Measurements from ENCODE around the gene FAM83F.

The FAM83F gene

GRCh38 chr22:39994041-39994565, 651 bp upstream of the FAM83F start:
- DNase-seq (ENCODE audit: low spot score): no peak

DNA sequence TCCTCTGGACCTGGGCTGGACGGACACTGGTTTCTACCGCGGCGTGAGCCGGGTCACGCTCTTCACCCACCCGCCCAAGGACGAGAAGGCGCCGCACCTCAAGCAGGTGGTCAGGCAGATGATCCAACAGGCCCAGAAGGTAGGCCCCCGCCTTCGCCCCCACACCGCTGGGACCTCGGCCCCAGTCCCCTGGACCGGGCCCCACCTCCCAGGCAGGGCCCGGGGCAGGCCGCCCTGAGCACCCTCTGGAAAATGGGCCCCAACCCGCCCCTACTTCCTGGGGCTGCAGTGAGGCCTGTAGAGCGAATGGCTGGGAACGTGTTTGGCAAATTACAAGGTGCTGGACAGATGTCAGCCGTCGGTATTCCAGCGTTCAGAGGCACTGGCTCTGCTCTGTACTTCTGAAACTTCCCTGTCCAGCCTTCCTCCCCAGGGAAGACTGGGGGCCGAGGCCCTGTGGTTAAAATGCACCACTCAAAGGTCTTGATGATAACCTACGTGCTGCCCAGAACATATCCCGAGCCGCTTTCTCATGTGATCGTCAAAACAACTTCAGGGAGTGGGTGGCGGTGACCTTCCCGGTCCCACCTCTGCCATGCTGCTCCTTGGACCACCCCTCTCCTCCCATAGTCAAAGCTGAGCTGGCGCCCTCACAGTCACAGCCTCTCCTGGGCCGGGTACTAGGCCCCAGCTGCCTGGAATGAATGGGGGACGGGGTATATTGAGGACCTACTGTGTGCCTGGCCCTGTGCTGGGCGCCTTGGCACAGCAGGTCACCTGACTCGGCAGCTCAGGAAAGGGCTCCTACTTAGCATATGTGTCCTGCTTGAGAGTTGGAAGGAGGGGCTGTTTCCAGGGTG, 869 bp downstream of the FAM83F start:
- DNase-seq (ENCODE audit: low spot score): no peak

GRCh38 chr22:39996732-39997131, 2.0 kb downstream of the FAM83F start:
- no peak for DNase-seq (ENCODE audit: low spot score)

- DNase-seq (ENCODE audit: low spot score): no peak
Measured at GRCh38 chr22:39997421-39997820, 2.7 kb downstream of the FAM83F start.

GRCh38 chr22:39997939-39998726, 3.4 kb downstream of the FAM83F start:
- no peak for DNase-seq (ENCODE audit: low spot score)

DNA sequence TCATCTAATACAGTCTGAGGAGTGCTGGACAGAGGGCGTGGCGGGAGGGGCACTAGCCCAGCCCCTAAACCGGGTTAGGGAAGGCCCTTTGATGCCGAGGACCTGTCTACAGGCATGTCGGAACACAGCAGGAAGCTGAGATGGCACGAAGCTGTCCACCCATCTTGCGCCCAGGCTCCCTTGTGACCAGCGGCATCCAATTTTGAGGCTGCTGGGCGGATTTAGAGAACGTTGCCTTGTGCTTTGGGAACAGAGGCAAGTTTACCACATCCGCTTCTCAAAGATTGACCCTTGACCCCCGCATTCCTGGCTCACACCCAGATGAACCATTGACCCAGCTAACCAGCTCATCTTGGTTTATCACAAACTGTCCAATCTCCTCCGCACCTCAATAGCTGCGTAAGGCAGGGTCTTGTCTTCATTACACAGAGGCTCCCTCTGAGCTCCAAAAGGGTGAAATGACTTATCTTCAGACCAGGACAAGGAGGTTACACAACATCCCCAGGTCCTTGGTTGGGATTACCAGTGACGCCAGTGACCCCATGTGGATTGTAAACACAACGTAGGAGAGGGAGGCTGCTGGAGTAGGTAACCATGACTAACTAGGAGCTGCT, 4.5 kb downstream of the FAM83F start:
- DNase-seq (ENCODE audit: low spot score): peak; percentile 63

- no peak for DNase-seq (ENCODE audit: low spot score)
Measured at GRCh38 chr22:40000171-40000570, 5.4 kb downstream of the FAM83F start.

GRCh38 chr22:40001106-40001505, 6.4 kb downstream of the FAM83F start:
- no peak for DNase-seq (ENCODE audit: low spot score)

GRCh38 chr22:40001800-40002577, 7.2 kb downstream of the FAM83F start:
- peak; percentile 48 for DNase-seq (ENCODE audit: low spot score)

DNA sequence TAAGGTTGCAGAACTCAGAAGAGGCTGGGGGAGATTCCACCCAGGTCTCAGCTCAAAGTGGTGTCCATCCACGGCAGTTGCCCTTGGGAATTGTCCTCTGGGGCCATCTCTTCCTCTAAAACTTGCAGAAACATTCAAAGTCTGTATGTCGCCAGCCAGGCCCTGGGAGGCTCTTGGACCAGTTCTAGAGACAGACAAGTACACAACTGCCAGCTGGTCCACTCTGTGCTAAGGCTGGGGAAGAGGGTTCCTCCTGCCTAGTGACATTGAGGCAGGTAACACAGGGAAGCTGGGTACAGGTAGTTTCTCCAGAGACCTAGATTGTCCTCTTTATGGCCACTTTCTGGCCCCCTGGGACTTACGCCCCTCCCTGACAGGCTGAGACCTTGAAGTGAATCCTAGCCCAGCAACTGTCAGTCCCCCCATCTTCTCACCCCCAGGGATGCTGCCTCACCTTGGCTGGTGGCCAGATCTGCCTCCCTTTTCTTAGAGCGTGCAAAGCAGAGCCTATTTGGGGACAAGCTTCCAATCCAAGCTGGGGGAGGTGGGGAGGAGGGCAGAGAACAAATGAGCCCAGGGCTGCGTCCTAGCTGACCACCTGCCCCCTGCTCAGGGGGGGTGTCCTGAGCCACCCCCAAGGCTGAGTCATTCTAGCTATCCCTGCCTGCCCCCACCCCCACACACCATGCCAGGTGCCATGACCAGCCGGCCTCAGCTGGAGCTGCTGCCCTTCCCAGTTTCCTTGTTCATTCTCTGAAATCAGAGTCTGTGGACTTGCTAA, 8.4 kb downstream of the FAM83F start:
- no peak for DNase-seq (ENCODE audit: low spot score)

DNA sequence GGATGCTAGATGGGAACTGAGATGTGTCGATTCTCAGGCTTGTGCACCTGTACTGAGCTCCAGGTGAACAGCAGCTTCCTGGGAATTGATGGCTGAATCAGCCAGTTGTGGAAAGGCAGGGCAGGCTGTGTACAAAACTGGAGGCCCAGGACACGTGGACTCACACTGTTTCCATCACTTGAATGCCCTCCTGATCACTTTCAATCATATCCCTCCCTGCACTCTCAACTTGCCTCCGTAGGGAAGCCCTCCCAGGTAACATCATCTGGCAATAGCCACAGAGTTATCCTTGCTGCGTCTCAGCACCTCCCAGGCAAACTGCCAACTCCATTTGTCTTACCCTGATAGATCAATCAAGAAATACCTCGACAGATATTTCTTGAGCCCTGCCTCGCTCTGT, 10.1 kb downstream of the FAM83F start:
- DNase-seq (ENCODE audit: low spot score): no peak

GRCh38 chr22:40006641-40007040, 11.9 kb downstream of the FAM83F start:
- DNase-seq (ENCODE audit: low spot score): no peak

DNA sequence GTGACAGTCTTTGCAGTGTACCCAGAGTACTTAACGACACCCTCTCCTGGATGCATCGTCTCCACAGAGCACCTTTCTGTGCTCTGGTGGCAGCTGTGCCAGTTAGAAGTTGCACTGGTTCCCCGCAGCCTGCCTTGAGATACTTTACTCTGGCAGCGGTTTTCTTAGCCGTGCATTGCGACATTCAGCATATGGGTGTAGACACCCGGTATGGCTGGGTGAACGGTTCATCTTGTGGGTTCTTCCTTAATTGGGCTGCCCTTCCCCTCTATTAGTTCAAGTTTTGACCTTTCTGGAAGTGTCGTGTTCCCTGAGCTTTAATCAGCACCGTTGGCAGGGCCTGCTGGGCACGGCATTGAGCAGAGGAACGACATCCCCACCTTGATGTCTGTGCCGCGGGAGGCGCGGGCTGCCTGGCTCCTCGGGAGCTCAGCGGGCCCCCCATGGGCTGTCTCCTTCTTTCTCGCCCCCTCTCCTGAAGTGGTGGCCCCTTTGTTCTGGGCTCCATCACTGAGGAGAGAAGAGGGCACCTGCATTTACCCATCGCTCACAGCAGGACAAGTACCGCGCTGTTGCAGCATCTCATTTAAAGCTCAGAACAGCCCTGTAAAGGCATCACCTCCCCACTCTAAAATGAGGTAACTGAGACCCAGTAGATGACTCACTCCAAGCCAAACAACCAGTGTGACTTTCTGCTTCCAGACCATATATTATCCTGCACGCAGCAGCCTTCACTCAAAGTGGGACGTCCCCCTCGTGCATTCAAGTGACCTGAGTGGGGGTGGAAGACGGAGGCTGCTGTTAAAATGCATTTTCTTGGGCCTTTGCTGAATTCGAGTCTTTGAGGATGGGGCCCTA, 13.3 kb downstream of the FAM83F start:
- DNase-seq (ENCODE audit: low spot score): no peak

DNA sequence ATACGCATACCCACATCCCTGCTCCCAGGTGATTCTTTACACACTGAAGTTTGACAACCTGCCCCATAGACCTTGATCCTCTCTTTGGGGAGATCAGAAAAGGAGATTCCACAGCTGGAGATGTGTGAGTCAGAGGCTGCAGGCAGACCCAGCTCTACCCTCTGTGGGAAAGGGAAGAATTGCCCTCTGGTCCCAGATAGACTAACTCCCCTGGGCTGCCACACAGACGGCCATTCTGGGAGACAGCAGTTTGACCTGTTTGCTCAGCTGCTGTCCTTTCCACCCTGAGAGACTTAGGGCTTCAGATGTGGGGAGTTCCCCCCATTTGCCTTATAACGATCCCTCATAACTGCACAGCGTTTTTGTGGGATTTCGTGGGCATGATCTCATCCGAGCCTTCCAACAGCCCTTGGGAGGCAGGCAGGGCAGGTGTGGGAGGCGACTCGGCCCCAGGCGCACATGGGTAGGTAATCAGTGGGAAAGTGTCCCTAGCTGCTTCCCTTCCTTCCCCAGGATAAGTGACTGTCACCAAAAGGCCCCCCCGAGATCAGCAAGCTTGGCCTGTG, 14.1 kb downstream of the FAM83F start:
- DNase-seq (ENCODE audit: low spot score): no peak

DNA sequence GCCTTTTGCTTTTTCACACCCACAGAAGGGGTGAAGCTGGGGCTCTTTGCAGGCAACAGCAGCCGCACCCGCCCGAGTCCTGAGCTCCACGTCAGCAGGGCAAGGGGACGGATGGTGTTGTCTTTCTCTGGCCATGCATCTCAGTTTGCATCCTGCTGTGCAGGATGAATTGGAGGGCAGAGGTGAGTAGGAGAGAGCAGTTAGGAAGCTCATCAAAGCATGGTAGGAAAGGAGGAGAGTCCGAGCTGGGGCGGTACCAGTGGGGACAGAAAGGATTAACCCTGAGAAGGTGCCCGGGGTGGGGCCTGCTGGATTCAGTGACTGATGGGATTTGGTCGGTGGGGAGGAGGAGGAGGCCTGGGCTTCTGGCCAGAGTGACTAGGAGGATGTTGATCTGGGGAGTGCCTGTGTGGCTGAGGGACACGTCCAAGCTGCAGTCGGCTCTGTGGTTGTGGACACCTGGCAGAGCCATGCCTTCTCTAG, 14.6 kb downstream of the FAM83F start:
- DNase-seq (ENCODE audit: low spot score): peak; percentile 86

- no peak for DNase-seq (ENCODE audit: low spot score)
Measured at GRCh38 chr22:40009951-40010671, 15.4 kb downstream of the FAM83F start.

DNA sequence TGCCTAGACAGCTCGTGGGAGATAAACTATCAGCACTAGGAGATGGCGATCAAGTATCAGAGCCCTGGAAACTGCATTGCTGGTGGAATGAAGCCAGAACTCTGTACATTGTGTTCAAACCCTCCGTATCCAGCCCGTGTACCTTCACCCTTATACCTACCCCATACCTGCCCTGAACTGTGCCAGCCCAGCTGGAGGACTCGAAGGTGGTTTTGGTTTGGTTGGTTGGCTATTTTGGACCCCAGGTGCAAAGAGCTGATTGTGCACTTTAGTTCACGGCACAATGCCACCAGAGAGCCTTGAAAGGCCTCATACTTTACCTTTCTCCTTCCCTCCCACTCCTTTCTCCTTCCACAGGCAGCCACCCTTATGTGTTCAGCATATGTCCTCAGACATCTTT, 16.0 kb downstream of the FAM83F start:
- no peak for DNase-seq (ENCODE audit: low spot score)

- DNase-seq (ENCODE audit: low spot score): no peak
Measured at GRCh38 chr22:40014667-40015248, 20.0 kb downstream of the FAM83F start.

Measured in ecto neural progenitor cell (in vitro differentiated cells).